T-cell (primary cell): Measurements from ENCODE around the gene LCN15. TPM values are rescaled to one million over a fixed set of nuclear protein-coding genes. Genes with fewer than 3 reads are reported as not detected.

Source experiments
- ATAC-seq, 4 experiments: fragments of 200-7000 bp in 3 of 4; fragments of 150-1000 bp in 1 of 4; cut with Tn5 transposase; replicated peaks in 1 of 4; 1 replicate in 3 of 4; 2 replicates in 1 of 4; pipeline ENCODE4 v1.10.0; 2021; ENCODE audit warnings: moderate library complexity in 3 of 4, mild to moderate bottlenecking in 2 of 4, moderate number of reproducible peaks in 1 of 4
- CTCF ChIA-PET, 2 donors: fragments of 300-600 bp; sonication (Branson Sonifier 250); formaldehyde crosslinking; loops; one replicate each; lab custom pipeline; 2022; ENCODE audit warnings: antibody characterized with exemption in 2 of 2; lab: Charles Lee
- POLR2A ChIA-PET, 2 donors: fragments of 300-600 bp; sonication (Branson Sonifier 250); formaldehyde crosslinking; loops; one replicate each; lab custom pipeline; 2022; ENCODE audit warnings: antibody characterized with exemption in 2 of 2; lab: Charles Lee
- DNase-seq, 35 experiments: peaks; one replicate each; pipeline versions ENCODE4 v3.0.0 to v3.0.0-alpha.2; 2013 to 2023
- H3K27ac ChIP-seq: one replicate; pipeline ENCODE4 v1.5.1; 2013; ENCODE audit warnings: low read length
- H3K27me3 ChIP-seq, 2 experiments: replicated peaks in 1 of 2; 1 replicate in 1 of 2; 2 replicates in 1 of 2; pipeline versions ENCODE4 v1.6.1 to v1.7.0; 2013; ENCODE audit warnings: low read length in 1 of 2, mixed read lengths in 1 of 2; ENCODE audit not compliant: control insufficient read depth in 2 of 2, insufficient read depth in 2 of 2; ENCODE audit errors: extremely low read depth in 1 of 2
- H3K36me3 ChIP-seq, 2 donors: 1 replicate in 1 of 2; 2 replicates in 1 of 2; pipeline versions ENCODE4 v1.6.1 to v1.7.0; 2013; ENCODE audit warnings: low read length in 1 of 2; ENCODE audit not compliant: control insufficient read depth in 2 of 2, insufficient read depth in 1 of 2; ENCODE audit errors: extremely low read depth in 1 of 2
- H3K4me1 ChIP-seq, 2 experiments: 1 replicate in 1 of 2; 2 replicates in 1 of 2; pipeline versions ENCODE4 v1.6.1 to v1.7.0; 2013; ENCODE audit warnings: low read length in 2 of 2, mixed read lengths in 1 of 2; ENCODE audit not compliant: insufficient read depth in 2 of 2, control insufficient read depth in 1 of 2; ENCODE audit errors: extremely low read depth in 1 of 2
- H3K4me3 ChIP-seq, 2 donors: 1 replicate in 1 of 2; 2 replicates in 1 of 2; pipeline versions ENCODE4 v1.5.1 to v1.7.0; 2013; ENCODE audit warnings: mild to moderate bottlenecking in 2 of 2, low read length in 1 of 2, moderate library complexity in 1 of 2; ENCODE audit not compliant: control insufficient read depth in 1 of 2; ENCODE audit errors: extremely low read depth in 1 of 2
- H3K9me3 ChIP-seq: 2 replicates; pipeline ENCODE4 v1.7.0; 2013
- H3K27ac Mint-ChIP-seq, 2 donors: one replicate each; pipeline ENCODE4 v1.8.0; 2020 to 2021; ENCODE audit warnings: mild to moderate bottlenecking in 2 of 2, mixed read lengths in 2 of 2
- H3K27me3 Mint-ChIP-seq, 2 donors: one replicate each; pipeline ENCODE4 v1.8.0; 2021 to 2022; ENCODE audit warnings: mixed read lengths in 2 of 2
- H3K36me3 Mint-ChIP-seq: one replicate; pipeline ENCODE4 v1.8.0; 2021; ENCODE audit warnings: mixed read lengths
- H3K4me1 Mint-ChIP-seq, 3 donors: one replicate each; pipeline ENCODE4 v1.8.0; 2020 to 2022; ENCODE audit warnings: mixed read lengths in 3 of 3, mild to moderate bottlenecking in 1 of 3
- H3K4me3 Mint-ChIP-seq, 3 donors: one replicate each; pipeline ENCODE4 v1.8.0; 2020 to 2022; ENCODE audit warnings: mild to moderate bottlenecking in 3 of 3, mixed read lengths in 3 of 3, moderate library complexity in 3 of 3
- H3K9me3 Mint-ChIP-seq, 3 donors: one replicate each; pipeline ENCODE4 v1.8.0; 2020 to 2022; ENCODE audit warnings: mixed read lengths in 3 of 3
- WGBS: methylation state at CpG from one replicate; pipeline ENCODE4 v1.1.5; 2013; ENCODE audit warnings: missing lambda C conversion rate; ENCODE audit not compliant: insufficient coverage; 5-methylcytosine and 5-hydroxymethylcytosine counted together
- total RNA-seq, 35 experiments: library from RNA in 6 of 35; stranded (reverse) in 6 of 35; fragments of 120-200 nt in 1 of 35; gene quantifications; one replicate each; pipeline versions ENCODE4 v1.2.1 to v1.2.4 and lab custom pipeline; 2013 to 2026

The LCN15 gene
- total RNA-seq, 5 donors from 2014 or later (not counting 1 experiment from before 2014, with no cell fraction given): not detected

GRCh38 chr9:136710543-136710942 is 53.8 kb downstream of the LCN15 start:
- H3K9me3 Mint-ChIP-seq: no peaks in the 10 kb centered on the region
- H3K9me3 ChIP-seq: no peaks in the 10 kb centered on the region
- H3K4me3 ChIP-seq: no peak overlapping the region
- 92% methylated on average over 7 of the region's 7 CpGs for WGBS
- ChIA-PET POLR2A (no interaction called here), CTCF (no interaction called here)
- H3K36me3 ChIP-seq: no peaks in the 10 kb centered on the region
- DNase-seq (no peak), ATAC-seq (no peak)
- H3K27ac ChIP-seq: no peak overlapping the region
- H3K4me3 Mint-ChIP-seq: peak overlapping the region in 1 of 3 donors; percentile 77
- peaks cover 8 to 45% of the 10 kb centered on the region in 2 donors for H3K27me3 Mint-ChIP-seq
- peaks cover 0 to 66% of the 10 kb centered on the region in 2 experiments for H3K27me3 ChIP-seq
- peaks cover 4 to 11% (median 9%) of the 10 kb centered on the region in 3 donors for H3K4me1 Mint-ChIP-seq
- H3K4me1 ChIP-seq: peaks cover 0 to 13% of the 10 kb centered on the region in 2 experiments
- H3K36me3 Mint-ChIP-seq: no peaks in the 10 kb centered on the region
- no peak overlapping the region for H3K27ac Mint-ChIP-seq

Other genes starting within 250 kb of the LCN15 start
- gene NOTCH1, start 218.5 kb downstream of the LCN15 start, total RNA-seq: 10 to 100 TPM; 50.1 to 96.1 (median 84.1) TPM
- 1 to 10 TPM in 3 of 5 donors, under 1 TPM in 2; 0.43 to 1.9 (median 1.1) TPM for gene EGFL7, start 101.6 kb downstream of the LCN15 start, total RNA-seq
- gene AGPAT2, start 77.1 kb downstream of the LCN15 start, total RNA-seq: 10 to 100 TPM in 4 of 5 donors, 1 to 10 TPM in 1; 6.5 to 13.0 (median 12.1) TPM
- 1 to 10 TPM in 1 of 5 donors, under 1 TPM in 4; 0.25 to 2.1 (median 0.77) TPM for gene DIPK1B, start 51.9 kb downstream of the LCN15 start, total RNA-seq
- 1 to 10 TPM; 1.3 to 2.8 (median 2.2) TPM for gene LCN10, start 21.6 kb downstream of the LCN15 start, total RNA-seq
- gene LCN6, start 16.0 kb downstream of the LCN15 start, total RNA-seq: not detected
- under 1 TPM in 1 of 5 donors, not detected in 4; 0.16 TPM for gene LCN8, start 6.3 kb downstream of the LCN15 start, total RNA-seq
- gene TMEM141, start 26.8 kb upstream of the LCN15 start, total RNA-seq: 10 to 100 TPM; 24.4 to 53.5 (median 45.8) TPM
- gene CCDC183, start 31.8 kb upstream of the LCN15 start, total RNA-seq: 1 to 10 TPM; 1.9 to 2.9 (median 2.3) TPM
- gene RABL6, start 43.4 kb upstream of the LCN15 start, total RNA-seq: 10 to 100 TPM; 60.5 to 86.7 (median 82.8) TPM
- 1 to 10 TPM; 2.1 to 7.5 (median 5.1) TPM for gene AJM1, start 78.0 kb upstream of the LCN15 start, total RNA-seq
- 10 to 100 TPM; 23.3 to 56.8 (median 43.5) TPM for gene PHPT1, start 84.9 kb upstream of the LCN15 start, total RNA-seq
- 10 to 100 TPM in 1 of 5 donors, 1 to 10 TPM in 4; 3.0 to 10.7 (median 7.1) TPM for gene MAMDC4, start 87.8 kb upstream of the LCN15 start, total RNA-seq
- gene EDF1, start 101.8 kb upstream of the LCN15 start, total RNA-seq: 100 to 1,000 TPM; 236 to 314 (median 297) TPM
- gene TRAF2, start 122.0 kb upstream of the LCN15 start, total RNA-seq: 10 to 100 TPM; 20.9 to 38.7 (median 33.7) TPM
- gene FBXW5, start 180.2 kb upstream of the LCN15 start, total RNA-seq: 100 to 1,000 TPM in 3 of 5 donors, 10 to 100 TPM in 2; 60.9 to 161 (median 145) TPM
- 1 to 10 TPM; 1.7 to 3.8 (median 3.2) TPM for gene C8G, start 180.7 kb upstream of the LCN15 start, total RNA-seq
- gene LCN12, start 187.8 kb upstream of the LCN15 start, total RNA-seq: 1 to 10 TPM; 1.1 to 3.3 (median 2.2) TPM
- gene PTGDS, start 213.0 kb upstream of the LCN15 start, total RNA-seq: 10 to 100 TPM in 4 of 5 donors, 1 to 10 TPM in 1; 9.6 to 56.6 (median 26.4) TPM
- 1 to 10 TPM in 3 of 5 donors, under 1 TPM in 2; 0.29 to 2.2 (median 1.3) TPM for gene LCNL1, start 218.5 kb upstream of the LCN15 start, total RNA-seq
- 100 to 1,000 TPM in 4 of 5 donors, 10 to 100 TPM in 1; 81.3 to 173 (median 127) TPM for gene PAXX, start 227.9 kb upstream of the LCN15 start, total RNA-seq
- 10 to 100 TPM in 2 of 5 donors, 1 to 10 TPM in 3; 5.4 to 24.7 (median 8.0) TPM for gene CLIC3, start 232.1 kb upstream of the LCN15 start, total RNA-seq